Measurements from ENCODE around the gene CCDC170. TPM values are rescaled to one million over a fixed set of nuclear protein-coding genes. Genes with fewer than 3 reads are reported as not detected.

Gene CCDC170
- total RNA-seq, 1 experiment from 2014 or later, result not detected

DNA sequence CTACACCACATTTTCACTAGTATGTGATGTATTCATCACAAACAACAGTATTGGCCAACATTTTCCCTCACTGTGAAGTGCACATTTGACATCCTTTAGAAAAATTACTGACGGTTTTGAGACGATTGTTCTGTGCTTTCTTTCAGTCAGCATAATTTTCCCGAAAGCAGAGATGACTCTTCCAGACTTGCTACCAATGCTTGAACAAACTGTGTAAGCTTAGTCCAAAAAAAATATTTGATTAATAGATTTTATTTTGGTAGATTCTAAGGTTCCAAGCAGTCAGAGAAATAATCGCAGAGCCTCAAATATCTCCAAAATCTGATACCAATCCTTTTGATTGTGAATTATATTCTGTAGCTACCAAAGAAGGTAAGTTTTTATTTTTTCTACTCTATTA is 162.6 kb downstream of the CCDC170 start:
- DNase-seq (ENCODE audit: low spot score), result no peak

DNA sequence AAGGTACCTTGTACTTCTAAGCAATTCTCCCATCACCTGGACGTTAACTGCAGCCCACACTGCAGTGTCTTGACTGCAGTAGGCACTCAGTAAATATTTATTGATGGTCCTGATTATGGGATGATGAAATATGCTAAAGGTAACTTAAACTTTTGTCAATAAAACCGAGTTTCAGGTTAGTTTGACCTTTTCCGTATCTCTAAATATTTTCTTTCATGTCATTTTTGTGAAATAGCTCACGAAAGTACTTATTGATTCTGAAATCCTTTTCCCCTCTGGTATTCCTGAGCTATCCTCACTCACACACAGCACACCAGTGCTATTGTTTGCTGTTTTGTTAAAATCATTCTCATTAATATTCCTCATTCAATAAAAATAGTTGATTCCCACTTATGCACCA is 164.3 kb downstream of the CCDC170 start:
- DNase-seq (ENCODE audit: low spot score), result no peak

DNA sequence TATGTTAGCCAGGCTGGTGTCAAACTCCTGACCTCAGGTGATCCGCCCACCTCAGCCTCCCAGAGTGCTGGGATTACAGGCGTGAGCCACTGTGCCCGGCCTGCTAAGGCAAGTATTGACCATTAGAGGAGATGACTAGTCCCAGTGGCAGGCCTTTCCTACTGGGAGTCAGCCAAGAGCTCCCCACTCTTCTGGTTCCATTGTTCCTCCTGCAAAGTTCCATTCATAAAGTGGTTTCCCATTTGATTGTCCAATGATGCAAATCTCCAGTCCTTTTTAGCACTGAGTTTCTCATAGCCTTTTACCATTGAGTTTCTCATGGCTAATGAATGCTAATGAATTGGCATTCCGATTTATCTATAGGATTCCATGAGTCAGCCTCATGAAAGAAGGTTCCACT is 165.4 kb downstream of the CCDC170 start:
- DNase-seq (ENCODE audit: low spot score), result no peak

DNA sequence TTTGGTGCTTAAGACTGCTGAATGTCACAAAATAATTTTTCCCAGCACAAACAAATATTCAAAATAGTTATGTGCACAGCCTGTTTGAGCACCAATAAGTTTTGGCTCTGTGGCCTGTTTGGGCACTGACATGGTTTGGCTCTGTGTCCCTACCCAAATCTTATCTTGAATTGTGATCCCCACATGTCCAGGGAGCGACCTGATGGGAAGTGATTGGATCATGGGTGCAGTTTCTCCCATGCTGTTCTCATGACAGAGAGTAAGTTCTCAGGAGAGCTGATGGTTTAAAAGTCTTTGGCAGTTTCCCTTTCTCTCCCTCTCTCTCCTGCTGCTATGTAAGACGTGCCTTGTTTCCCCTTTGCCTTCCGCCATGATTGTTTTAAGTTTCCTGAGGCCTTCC is 167.7 kb downstream of the CCDC170 start:
- no peak for DNase-seq (ENCODE audit: low spot score)

DNA sequence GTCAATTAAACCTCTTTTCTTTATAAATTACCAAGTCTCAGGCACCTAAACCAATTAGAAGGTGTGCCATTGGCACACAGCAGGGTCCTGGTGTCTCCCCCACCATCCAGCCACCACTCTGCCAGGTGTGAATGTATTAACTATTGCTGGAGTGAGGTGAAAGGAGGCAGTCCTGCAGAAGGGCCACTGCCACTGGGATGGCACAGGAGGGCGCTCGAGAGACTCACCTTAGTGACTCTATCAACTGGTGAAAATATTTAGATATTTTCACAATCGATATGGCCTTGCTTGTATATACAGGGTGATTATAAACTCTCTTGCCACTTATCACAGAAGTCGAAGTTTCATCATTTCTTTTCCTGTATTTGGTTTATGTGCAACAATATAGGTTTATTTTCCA is 168.1 kb downstream of the CCDC170 start:
- no peak for DNase-seq (ENCODE audit: low spot score)

DNA sequence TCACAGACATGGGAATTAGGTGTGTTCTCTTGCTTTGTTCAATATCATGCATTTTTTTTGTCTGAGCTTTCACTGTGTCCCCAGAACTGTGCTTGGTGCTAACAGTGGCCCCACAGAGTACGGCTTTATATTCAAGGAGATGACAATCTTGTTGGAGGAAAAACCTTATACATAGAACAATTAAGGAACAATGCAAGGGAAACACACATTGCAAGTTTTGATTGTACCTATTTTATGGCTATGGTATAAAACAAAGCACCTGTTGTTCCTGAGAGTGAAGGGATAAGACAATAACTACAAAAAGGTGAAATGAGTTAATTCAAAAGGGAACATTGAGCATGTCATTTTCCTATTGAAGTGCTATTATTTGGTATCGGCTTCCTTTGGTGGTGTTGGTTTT is 169.7 kb downstream of the CCDC170 start:
- no peak for DNase-seq (ENCODE audit: low spot score)

DNA sequence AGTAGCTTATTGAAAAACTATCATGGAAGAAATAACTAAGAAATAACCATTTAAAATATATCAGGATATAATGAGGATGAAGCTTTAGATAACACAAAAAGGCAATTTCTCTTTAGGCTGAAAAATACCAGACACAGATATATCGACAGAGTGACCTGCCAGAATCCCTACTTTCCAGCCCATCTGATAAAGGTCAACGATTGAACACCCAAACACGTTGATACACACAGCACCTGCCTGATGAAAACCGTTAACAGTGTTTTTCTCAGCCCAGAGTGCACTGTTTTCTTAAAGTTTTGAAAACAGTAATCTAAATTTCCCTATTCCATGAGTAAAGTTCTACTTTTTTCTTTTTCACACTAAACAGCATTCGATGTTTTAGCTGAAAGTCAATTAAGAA is 170.6 kb downstream of the CCDC170 start:
- DNase-seq (ENCODE audit: low spot score), result no peak

DNA sequence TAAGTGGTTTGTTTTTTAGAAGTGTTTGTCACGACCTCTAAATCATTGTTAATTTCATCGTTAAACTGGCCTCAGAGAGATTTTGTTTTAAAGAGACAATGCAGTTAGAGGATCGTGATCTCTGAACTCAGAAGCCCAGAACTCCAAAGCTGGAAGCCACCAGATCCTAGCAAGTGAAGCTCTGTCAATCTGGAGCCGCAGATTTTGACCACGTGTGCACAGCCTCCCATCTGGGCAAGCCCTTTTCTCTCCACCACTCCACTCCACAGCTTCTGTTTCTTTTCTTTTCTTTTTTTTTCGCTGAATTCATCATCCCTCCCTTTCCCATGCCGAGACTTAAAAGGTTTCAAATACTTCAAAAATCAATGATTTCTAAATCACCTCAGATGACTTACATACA is 171.5 kb downstream of the CCDC170 start:
- no peak for DNase-seq (ENCODE audit: low spot score)

DNA sequence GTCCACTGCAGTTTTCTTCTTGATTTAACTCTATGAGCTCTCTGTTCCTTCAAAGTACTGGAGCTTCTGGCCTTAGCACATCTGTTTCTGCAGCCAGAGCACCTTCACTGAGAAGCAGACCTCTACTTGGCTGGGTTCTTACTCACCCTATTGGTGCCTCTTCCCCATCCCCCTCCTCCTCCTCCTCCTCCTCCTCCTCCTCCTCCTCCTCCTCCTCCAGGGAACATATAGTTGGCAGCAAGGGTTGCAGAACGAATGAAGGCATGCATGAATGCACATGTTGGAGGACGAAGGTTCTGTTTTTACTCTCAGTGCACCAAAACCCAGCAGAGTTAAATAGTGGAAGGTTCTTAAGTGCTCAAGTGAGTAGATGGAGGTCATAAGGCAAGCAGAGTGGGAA is 172.7 kb downstream of the CCDC170 start:
- no peak for DNase-seq (ENCODE audit: low spot score)

DNA sequence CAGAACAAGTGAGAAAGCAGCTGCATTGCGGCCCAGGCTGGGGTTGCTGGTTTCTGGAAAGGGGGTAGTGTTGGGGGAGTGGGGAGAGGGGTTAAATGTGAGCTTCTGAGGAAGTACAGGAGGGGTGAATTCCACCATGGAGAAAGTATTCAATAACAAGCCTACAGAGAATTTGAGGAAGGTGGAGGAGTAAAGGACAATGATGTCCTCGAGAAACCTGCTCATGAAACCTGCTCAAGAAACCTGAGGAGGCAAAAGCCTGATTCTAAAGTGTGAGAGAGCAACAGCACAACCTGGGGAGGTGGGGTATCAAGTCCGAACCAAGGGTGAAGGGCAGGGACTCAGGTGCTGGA is 175.4 kb downstream of the CCDC170 start:
- no peak for DNase-seq (ENCODE audit: low spot score)

DNA sequence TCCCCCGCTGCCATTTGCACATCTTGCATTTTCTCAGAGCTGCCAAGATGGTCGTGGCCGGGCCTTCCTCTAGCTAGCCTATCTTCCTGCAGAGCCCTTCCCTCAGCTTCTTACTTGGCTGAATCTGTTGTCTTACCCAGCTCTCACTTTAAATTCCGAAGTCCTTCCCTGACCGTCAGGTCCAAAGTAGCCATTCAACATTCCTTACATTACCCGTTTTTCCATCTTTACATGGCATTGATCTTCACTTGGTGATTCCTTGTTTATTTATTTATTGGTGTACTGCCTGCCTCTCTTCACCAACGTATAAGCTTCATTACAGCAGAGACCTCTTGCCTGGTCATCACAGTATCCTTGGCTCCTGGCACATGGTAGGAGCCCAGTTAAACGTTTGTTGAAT is 176.3 kb downstream of the CCDC170 start:
- no peak for DNase-seq (ENCODE audit: low spot score)

Other genes with a start within 250 kb of the CCDC170 start
- gene ZBTB2, start 102.5 kb upstream of the CCDC170 start, total RNA-seq (2014; rRNA removed; shearing (Covaris generic)), result 12.4 and 17.2 TPM in 2 replicates
- 23.1 and 29.6 TPM in 2 replicates for gene RMND1, start 41.9 kb upstream of the CCDC170 start, total RNA-seq (2014; rRNA removed; shearing (Covaris generic))